GM12891 (cell line): Measurements from ENCODE around the gene TRMT2B.

Source experiments
- PAX5 ChIP-seq: IDR thresholded peaks from 2 replicates; pipeline ENCODE4 v1.6.1; 2011; ENCODE audit warnings: low read length, moderate library complexity, mild to moderate bottlenecking; ENCODE audit not compliant: insufficient read depth, severe bottlenecking
- POLR2A ChIP-seq: IDR thresholded peaks from 2 replicates; pipeline ENCODE4 v1.6.1; 2011; ENCODE audit warnings: low read depth, low read length, control low read depth
- POLR2AphosphoS5 ChIP-seq: IDR thresholded peaks from 2 replicates; pipeline ENCODE4 v1.6.1; 2011; ENCODE audit warnings: low read depth, low read length, control low read depth
- SPI1 ChIP-seq: IDR thresholded peaks from 2 replicates; pipeline ENCODE4 v1.6.1; 2011; ENCODE audit warnings: low read depth, low read length, control low read depth
- TAF1 ChIP-seq: IDR thresholded peaks from 2 replicates; pipeline ENCODE4 v1.6.1; 2011; ENCODE audit warnings: low read depth, low read length, control low read depth

GRCh38 chrX:100990139-100990538, 61.8 kb downstream of the TRMT2B start:
- TF ChIP-seq POLR2AphosphoS5 (no peak), POLR2A (no peak), SPI1 (no peak), TAF1 (no peak), PAX5 (no peak)
